H9 (cell line): ENCODE measurements around the gene GATA2. TPM values are rescaled to one million over a fixed set of nuclear protein-coding genes. Genes with fewer than 3 reads are reported as not detected.

Source experiments
- DNase-seq: peaks from one replicate; pipeline ENCODE4 v3.0.0-alpha.2; 2017
- H2AFZ ChIP-seq: one replicate; pipeline ENCODE4 v1.6.1; 2013; ENCODE audit warnings: mild to moderate bottlenecking, low read length, control low read depth, moderate library complexity
- H2AK5ac ChIP-seq: 2 replicates; pipeline ENCODE4 v1.6.1; 2013; ENCODE audit warnings: low read length, control low read depth, mixed read lengths; ENCODE audit not compliant: insufficient read length
- H2BK120ac ChIP-seq: one replicate; pipeline ENCODE4 v1.6.1; 2013; ENCODE audit warnings: low read depth, mild to moderate bottlenecking, low read length, control low read depth, inconsistent platforms; ENCODE audit not compliant: poor library complexity, severe bottlenecking
- H2BK12ac ChIP-seq: 2 replicates; pipeline ENCODE4 v1.6.1; 2013; ENCODE audit warnings: low read length, control low read depth, mixed read lengths, low read depth; ENCODE audit not compliant: insufficient read length
- H2BK15ac ChIP-seq: 2 replicates; pipeline ENCODE4 v1.6.1; 2013; ENCODE audit warnings: low read depth, low read length, control low read depth
- H2BK20ac ChIP-seq: one replicate; pipeline ENCODE4 v1.6.1; 2013; ENCODE audit warnings: low read depth, mild to moderate bottlenecking, low read length, control low read depth, inconsistent platforms; ENCODE audit not compliant: poor library complexity, severe bottlenecking
- H2BK5ac ChIP-seq: 2 replicates; pipeline ENCODE4 v1.6.1; 2013; ENCODE audit warnings: low read length, control low read depth, mixed read lengths; ENCODE audit not compliant: insufficient read length
- H3K14ac ChIP-seq: 2 replicates; pipeline ENCODE4 v1.6.1; 2013; ENCODE audit warnings: low read length, control low read depth; ENCODE audit not compliant: insufficient read depth
- H3K18ac ChIP-seq: 2 replicates; pipeline ENCODE4 v1.6.1; 2013; ENCODE audit warnings: low read depth, mild to moderate bottlenecking, mixed read lengths, low read length, control low read depth; ENCODE audit not compliant: insufficient read length
- H3K23ac ChIP-seq: 2 replicates; pipeline ENCODE4 v1.6.1; 2013; ENCODE audit warnings: low read length, control low read depth, mixed read lengths, low read depth; ENCODE audit not compliant: insufficient read length
- H3K23me2 ChIP-seq: 2 replicates; pipeline ENCODE4 v1.6.1; 2013; ENCODE audit warnings: low read depth, mild to moderate bottlenecking, mixed read lengths, low read length, control low read depth; ENCODE audit not compliant: insufficient read length, poor library complexity, severe bottlenecking
- H3K27ac ChIP-seq: 2 replicates; pipeline ENCODE4 v1.5.1; 2013; ENCODE audit warnings: low read length, control low read depth, mixed read lengths, low read depth; ENCODE audit not compliant: insufficient read length
- H3K27me3 ChIP-seq: 2 replicates; pipeline ENCODE4 v1.6.1; 2013; ENCODE audit warnings: low read length, control low read depth, inconsistent platforms; ENCODE audit not compliant: insufficient read depth
- H3K4ac ChIP-seq: 2 replicates; pipeline ENCODE4 v1.6.1; 2013; ENCODE audit warnings: low read depth, mild to moderate bottlenecking, control low read depth, inconsistent platforms, low read length, moderate library complexity
- H3K4me1 ChIP-seq: 2 replicates; pipeline ENCODE4 v1.6.1; 2013; ENCODE audit warnings: low read length, control low read depth, inconsistent platforms; ENCODE audit not compliant: insufficient read depth
- H3K4me2 ChIP-seq: 2 replicates; pipeline ENCODE4 v1.6.1; 2013; ENCODE audit warnings: low read length, control low read depth, mixed read lengths; ENCODE audit not compliant: insufficient read length, insufficient read depth
- H3K56ac ChIP-seq: 2 replicates; pipeline ENCODE4 v1.6.1; 2013; ENCODE audit warnings: low read depth, mild to moderate bottlenecking, mixed read lengths, low read length, control low read depth; ENCODE audit not compliant: insufficient read length
- H3K79me1 ChIP-seq: 2 replicates; pipeline ENCODE4 v1.6.1; 2013; ENCODE audit warnings: low read depth, mild to moderate bottlenecking, moderate library complexity, low read length, control low read depth, inconsistent platforms; ENCODE audit not compliant: insufficient read depth, poor library complexity, severe bottlenecking
- H3K79me2 ChIP-seq: 2 replicates; pipeline ENCODE4 v1.6.1; 2013; ENCODE audit warnings: low read length, control low read depth, inconsistent platforms; ENCODE audit not compliant: insufficient read depth
- H3K9ac ChIP-seq: 2 replicates; pipeline ENCODE4 v1.6.1; 2013; ENCODE audit warnings: low read length, control low read depth, mixed read lengths; ENCODE audit not compliant: insufficient read length; ENCODE audit errors: extremely low read depth
- H3K9me3 ChIP-seq: one replicate; pipeline ENCODE4 v1.6.1; 2013; ENCODE audit warnings: low read depth, low read length, inconsistent platforms; ENCODE audit not compliant: control insufficient read depth
- H3T11ph ChIP-seq: one replicate; pipeline ENCODE4 v1.6.1; 2013; ENCODE audit warnings: mild to moderate bottlenecking, low read length, control low read depth, inconsistent platforms
- H4K20me1 ChIP-seq: one replicate; pipeline ENCODE4 v1.6.1; 2013; ENCODE audit not compliant: control insufficient read depth, insufficient read length, insufficient read depth
- H4K5ac ChIP-seq: 2 replicates; pipeline ENCODE4 v1.6.1; 2013; ENCODE audit warnings: low read depth, mild to moderate bottlenecking, mixed read lengths, low read length, control low read depth; ENCODE audit not compliant: insufficient read length
- H4K8ac ChIP-seq: replicated peaks from 2 replicates; pipeline ENCODE4 v1.6.1; 2013; ENCODE audit warnings: low read length, control low read depth, mixed read lengths, low read depth; ENCODE audit not compliant: insufficient read length
- H4K91ac ChIP-seq: 2 replicates; pipeline ENCODE4 v1.6.1; 2013; ENCODE audit warnings: low read depth, mild to moderate bottlenecking, moderate library complexity, mixed read lengths, low read length, control low read depth; ENCODE audit not compliant: insufficient read length
- H3K27ac Mint-ChIP-seq, 3 experiments: 2 replicates in 2 of 3; 3 replicates in 1 of 3; pipeline ENCODE4 v1.8.0; 2020 to 2021; ENCODE audit warnings: mixed read lengths in 3 of 3, mild to moderate bottlenecking in 1 of 3, moderate library complexity in 1 of 3
- H3K27me3 Mint-ChIP-seq: 2 replicates; pipeline ENCODE4 v1.8.0; 2021; ENCODE audit warnings: low read depth, mild to moderate bottlenecking, moderate library complexity, mixed read lengths
- H3K36me3 Mint-ChIP-seq, 3 experiments: 2 replicates in 2 of 3; 3 replicates in 1 of 3; pipeline ENCODE4 v1.8.0; 2020 to 2021; ENCODE audit warnings: low read depth in 3 of 3, mixed read lengths in 3 of 3; ENCODE audit not compliant: insufficient read depth in 1 of 3
- H3K4me1 Mint-ChIP-seq, 2 experiments: 2 replicates each; pipeline ENCODE4 v1.8.0; 2020; ENCODE audit warnings: mixed read lengths in 2 of 2
- H3K4me3 Mint-ChIP-seq, 2 experiments: 2 replicates in 1 of 2; 3 replicates in 1 of 2; pipeline ENCODE4 v1.8.0; 2020 to 2021; ENCODE audit warnings: mild to moderate bottlenecking in 2 of 2, mixed read lengths in 2 of 2, moderate library complexity in 1 of 2
- H3K9me3 Mint-ChIP-seq, 2 experiments: 2 replicates in 1 of 2; 3 replicates in 1 of 2; pipeline ENCODE4 v1.8.0; 2020; ENCODE audit warnings: mild to moderate bottlenecking in 2 of 2, mixed read lengths in 2 of 2, moderate library complexity in 1 of 2
- WGBS: extraction: QIAGEN DNeasy Blood & Tissue Kit; methylation state at CpG from one replicate; pipeline ENCODE4 v1.1.7; 2013; ENCODE audit warnings: missing lambda C conversion rate, low lambda C conversion rate, mixed read lengths; ENCODE audit not compliant: insufficient read length; ENCODE audit errors: extremely low coverage; 5-methylcytosine and 5-hydroxymethylcytosine counted together
- total RNA-seq: library from RNA; stranded (reverse); gene quantifications from 2 replicates; pipeline ENCODE4 v1.2.1, GENCODE V29; 2021
- TF ChIP-seq, protein P1 (sequence below): fragments of 200-600 bp; sonication (generic); conservative IDR thresholded peaks from 3 replicates; pipeline ENCODE4 v1.8.0; 2021; ENCODE audit warnings: antibody characterized with exemption, mild to moderate bottlenecking

Gene GATA2
- total RNA-seq, 1 experiment from 2014 or later: 1.9 TPM

DNA sequence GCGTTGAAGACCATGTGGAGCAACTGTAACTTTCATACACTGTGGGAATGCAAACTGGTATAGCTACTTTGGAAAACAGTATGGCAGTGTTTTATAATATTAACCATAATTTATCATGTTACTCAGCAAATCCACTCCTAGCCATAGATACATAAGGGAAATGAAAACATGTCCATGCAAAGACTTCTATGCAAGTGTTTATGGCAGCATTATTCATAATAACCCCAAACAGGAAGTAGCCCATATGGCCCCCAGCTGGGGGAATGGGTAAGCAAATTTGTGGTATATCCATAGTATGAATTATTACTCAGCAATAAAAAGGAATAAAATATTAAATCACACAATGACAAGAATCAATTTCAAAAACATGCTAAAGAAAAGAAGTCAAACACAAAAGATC, 23.0 kb upstream of the GATA2 start:
- Histone ChIP-seq H2AK5ac (no peak overlapping the region), H3K9me3 (no peaks in the 10 kb centered on the region), H4K5ac (no peak overlapping the region), H3K23me2 (no peaks in the 10 kb centered on the region), H2BK15ac (no peak overlapping the region), H2BK20ac (no peak overlapping the region), H3K27ac (no peak overlapping the region), H3K79me2 (no peaks in the 10 kb centered on the region), H3T11ph (no peak overlapping the region), H4K20me1 (no peaks in the 10 kb centered on the region), H2BK5ac (no peak overlapping the region), H3K4me2 (no peak overlapping the region), H3K23ac (no peak overlapping the region), H3K18ac (no peak overlapping the region), H2AFZ (no peak overlapping the region), H2BK120ac (no peak overlapping the region), H3K79me1 (no peaks in the 10 kb centered on the region), H3K4ac (no peak overlapping the region), H3K14ac (no peak overlapping the region), H3K56ac (no peak overlapping the region), H4K91ac (no peak overlapping the region), H4K8ac (no peak overlapping the region), H3K4me1 (no peaks in the 10 kb centered on the region), H3K9ac (no peak overlapping the region), H2BK12ac (no peak overlapping the region), H3K27me3 (no peaks in the 10 kb centered on the region)
- H3K4me3 Mint-ChIP-seq: no peak overlapping the region
- peaks cover 27% of the 10 kb centered on the region for H3K27me3 Mint-ChIP-seq
- peaks cover 10 to 12% of the 10 kb centered on the region in 2 experiments; a peak in 4 of 5 replicates for H3K9me3 Mint-ChIP-seq
- TF ChIP-seq, protein P1, sequence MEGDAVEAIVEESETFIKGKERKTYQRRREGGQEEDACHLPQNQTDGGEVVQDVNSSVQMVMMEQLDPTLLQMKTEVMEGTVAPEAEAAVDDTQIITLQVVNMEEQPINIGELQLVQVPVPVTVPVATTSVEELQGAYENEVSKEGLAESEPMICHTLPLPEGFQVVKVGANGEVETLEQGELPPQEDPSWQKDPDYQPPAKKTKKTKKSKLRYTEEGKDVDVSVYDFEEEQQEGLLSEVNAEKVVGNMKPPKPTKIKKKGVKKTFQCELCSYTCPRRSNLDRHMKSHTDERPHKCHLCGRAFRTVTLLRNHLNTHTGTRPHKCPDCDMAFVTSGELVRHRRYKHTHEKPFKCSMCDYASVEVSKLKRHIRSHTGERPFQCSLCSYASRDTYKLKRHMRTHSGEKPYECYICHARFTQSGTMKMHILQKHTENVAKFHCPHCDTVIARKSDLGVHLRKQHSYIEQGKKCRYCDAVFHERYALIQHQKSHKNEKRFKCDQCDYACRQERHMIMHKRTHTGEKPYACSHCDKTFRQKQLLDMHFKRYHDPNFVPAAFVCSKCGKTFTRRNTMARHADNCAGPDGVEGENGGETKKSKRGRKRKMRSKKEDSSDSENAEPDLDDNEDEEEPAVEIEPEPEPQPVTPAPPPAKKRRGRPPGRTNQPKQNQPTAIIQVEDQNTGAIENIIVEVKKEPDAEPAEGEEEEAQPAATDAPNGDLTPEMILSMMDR: no peak
- no peak overlapping the region for H3K27ac Mint-ChIP-seq
- H3K4me1 Mint-ChIP-seq: no peaks in the 10 kb centered on the region
- DNase-seq: no peak
- H3K36me3 Mint-ChIP-seq: no peaks in the 10 kb centered on the region
- WGBS: no CpG with 5 or more reads among the region's 1 CpG
